Stimulated activated CD4-positive, alpha-beta T cell treated with anti-CD3 and anti-CD28 coated beads, Interleukin-4, amount 100 ng/mL, for 4 hours (primary cell): ENCODE measurements around the gene ZFR.
A peak's percentile ranks its signal among the peaks of the same experiment; 100 is the strongest.
"Not testable (repeated sequence)": the region's sequence is repeated elsewhere in the genome, so short reads cannot be mapped to it uniquely, and the experiment has no call there.

Source experiments
- DNase-seq, 2 experiments: peaks; one replicate each; pipeline ENCODE4 v3.0.0-alpha.2; 2020

The ZFR gene

GRCh38 chr5:32444431-32445286 is at the start of gene ZFR:
ZFR (minus strand) TSS chr5:32444740; CDS start chr5:32444658, 82 bp downstream.
- DNase-seq = peak; percentile 89 to 95

DNA sequence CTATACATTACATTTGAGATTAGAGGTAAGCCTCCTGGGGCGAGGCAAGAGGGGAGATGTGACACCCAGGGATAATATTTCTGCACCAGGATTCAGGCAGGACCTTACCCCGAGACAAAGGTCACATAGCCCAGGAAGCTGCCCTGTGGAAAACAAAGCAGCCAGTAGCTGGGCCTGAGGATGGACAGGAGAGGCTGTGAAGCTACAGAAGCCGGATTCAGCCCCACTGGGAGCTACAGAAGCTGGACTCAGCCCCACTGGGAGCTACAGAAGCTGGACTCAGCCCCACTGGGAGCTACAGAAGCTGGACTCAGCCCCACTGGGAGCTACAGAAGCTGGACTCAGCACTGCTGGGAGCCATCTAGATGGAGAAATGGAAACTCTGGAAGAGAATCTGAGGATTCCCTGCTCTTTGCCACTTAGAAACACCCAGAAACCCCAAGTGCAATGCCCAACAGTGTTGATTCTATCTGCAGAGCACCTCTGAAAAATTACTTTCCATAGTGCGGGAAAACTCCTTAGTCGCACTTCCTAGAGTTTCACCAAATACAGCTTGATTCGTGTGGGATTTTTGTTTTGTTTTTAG is 46.5 kb upstream of the ZFR start:
- DNase-seq = no peak

DNA sequence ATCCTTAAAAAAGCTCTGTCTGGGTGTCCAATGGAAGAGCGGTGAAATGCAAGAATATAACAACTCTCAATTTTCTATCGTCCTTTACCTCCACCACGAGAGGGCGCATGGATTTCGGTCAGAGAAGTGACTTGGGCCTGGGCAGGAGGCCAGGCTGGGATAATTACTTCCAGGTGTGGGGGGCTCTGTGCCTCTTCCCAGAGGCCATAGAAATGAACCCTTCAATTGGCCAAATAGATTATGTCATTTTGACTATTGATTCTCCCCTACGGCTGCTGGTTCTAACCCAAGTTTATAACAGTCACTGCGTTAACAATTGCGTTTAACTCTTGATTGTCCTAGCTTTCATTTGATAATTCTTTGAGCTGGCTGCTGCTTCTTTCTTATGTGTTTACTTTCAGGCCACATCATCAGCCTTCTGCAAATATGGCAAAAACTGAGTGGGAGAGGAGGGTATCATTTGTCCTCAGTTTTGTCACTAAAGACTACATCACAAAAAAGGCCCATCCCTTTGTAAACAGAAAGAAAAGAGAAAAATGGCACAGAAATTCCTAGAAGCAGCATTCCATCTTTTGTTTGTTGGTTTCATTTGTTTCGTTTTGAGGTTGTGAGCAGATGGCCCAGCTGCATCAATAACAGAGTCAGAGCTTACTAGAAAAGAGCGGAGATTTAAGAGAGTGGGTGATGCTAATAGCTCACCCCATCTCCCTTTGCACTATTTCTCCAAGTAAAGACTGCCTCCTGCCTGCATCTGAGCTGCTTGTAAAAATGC is 45.4 kb upstream of the ZFR start:
- DNase-seq = peak; percentile 55 to 66

GRCh38 chr5:32487424-32487823 is 42.9 kb upstream of the ZFR start:
- no peak for DNase-seq

DNA sequence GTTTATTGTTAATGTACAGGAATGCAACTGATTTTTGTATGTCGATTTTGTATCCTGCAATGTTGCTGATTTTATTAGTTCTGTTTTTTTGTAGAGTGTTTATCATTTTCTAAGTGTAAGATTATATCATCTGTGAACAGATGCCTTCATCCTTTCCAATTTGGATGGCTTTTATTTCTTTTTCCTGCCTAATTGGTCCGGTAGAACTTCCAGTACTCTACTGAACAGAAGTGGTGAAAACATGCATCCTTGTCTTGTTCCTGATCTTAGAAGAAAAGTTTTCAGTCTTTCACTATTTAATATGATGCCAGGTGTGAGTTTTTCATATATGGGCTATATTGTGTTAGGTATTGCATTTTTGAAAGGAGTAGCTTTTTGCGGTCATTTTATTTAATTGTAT is 42.5 kb upstream of the ZFR start:
- DNase-seq = no peak

DNA sequence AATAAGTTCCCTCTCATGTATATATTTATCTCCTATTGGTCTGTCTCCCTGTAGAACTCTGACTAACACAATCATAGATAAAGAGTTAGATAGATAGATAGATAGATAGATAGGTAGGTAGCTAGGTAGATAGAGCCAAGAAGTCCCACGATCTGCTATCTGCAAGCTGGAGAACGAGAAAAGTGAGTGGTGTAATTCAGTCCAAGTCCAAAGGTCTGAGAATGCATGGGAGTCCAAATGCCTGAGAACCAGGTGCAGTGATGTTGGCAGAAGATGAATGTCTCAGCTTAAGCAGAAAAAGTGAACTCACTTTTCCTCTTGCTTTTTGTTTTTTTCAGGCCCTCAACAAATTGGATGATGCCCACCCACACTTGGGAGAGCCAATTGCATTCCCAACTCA is 37.7 kb upstream of the ZFR start:
- no peak for DNase-seq

DNA sequence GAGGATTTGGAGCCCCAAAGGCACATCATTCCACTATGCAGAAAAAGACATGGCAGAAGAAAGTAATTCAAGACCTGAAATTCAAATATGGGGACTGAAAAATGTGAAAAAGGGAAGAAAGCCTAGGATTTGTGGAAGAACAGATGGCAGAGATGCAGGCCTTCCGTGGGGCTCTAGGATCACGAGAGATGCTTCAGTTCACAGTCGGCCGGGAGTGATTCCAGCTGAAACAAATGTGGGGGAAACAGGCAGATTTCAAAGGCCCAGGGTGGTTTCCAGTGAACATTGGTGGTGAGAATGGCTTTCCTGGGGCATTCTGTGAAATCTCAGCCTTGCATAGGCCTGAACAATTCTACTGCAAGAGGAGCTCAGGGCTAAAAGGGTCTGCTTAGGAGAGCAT is 34.6 kb upstream of the ZFR start:
- no peak for DNase-seq

GRCh38 chr5:32476891-32477290 is 32.4 kb upstream of the ZFR start:
- DNase-seq = no peak

DNA sequence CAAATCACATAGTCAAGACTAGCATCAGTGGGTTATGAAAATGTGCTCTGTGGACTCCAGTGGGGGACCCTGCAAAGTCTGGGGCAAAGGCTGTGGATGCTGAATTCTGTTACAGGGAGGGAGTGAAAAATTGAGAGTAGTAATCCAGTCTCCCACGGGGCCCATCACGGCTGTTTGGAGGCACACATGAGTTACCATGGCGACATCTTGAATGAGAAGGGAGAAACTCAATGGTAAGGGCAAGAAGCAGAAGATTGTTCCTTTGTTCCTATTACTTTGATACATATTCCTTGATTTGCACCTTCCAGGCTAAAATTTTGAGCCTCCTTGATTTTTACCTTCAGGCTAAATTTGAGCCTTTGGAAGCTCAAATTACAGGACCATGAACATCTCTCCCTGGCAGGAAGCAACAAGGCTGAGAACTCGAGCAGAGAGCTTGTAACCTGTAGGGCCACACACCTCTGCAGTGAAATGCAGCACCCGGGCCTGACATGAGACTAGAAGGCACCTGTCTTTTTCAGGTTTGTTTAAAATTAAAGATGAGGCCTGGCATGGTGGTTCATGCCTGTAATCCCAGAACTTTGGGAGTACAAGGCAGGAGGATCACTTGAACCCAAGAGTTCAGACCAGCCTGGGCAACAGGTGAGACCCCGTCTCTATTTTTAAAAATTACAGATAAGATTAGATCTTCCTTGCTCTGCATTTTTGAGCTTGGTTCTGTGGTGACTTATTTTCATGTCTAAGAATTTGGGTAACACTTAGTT is 31.0 kb upstream of the ZFR start:
- DNase-seq = no peak

DNA sequence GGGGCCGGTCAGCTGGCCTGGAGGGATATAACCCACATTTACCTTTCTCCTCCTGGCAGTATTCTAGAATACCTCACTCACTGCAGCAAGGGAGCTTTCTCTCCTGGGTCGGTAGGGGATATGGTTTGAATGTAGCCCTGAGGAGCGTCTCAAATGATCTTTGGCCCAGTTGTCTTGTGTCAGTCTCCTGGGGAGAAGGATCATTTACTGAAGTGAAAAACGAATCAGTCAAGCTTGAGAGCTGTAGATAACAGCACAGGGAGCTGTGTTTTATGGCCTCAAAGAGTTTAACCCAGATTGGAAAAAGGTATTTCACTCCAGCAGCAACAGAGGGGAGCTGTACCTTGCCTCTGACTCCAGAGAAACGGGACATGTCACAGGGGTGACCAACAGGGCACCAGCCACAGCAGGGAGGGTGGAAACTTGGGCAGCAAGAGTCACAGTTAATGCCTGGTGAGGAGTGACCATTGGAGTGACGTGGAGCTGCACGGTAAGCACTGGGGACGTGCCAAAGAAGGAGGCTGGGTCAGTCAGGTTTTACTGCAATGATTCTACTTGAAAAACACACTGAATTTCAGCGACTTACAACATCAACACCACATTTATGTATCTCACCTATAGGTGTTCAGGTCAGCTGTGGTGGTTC is 29.8 kb upstream of the ZFR start:
- DNase-seq = no peak

- no peak for DNase-seq
Observed at GRCh38 chr5:32473072-32473471, 28.5 kb upstream of the ZFR start.

- DNase-seq = no peak
Observed at GRCh38 chr5:32471784-32472183, 27.2 kb upstream of the ZFR start.

- DNase-seq = no peak
Observed at GRCh38 chr5:32465076-32465475, 20.5 kb upstream of the ZFR start.

GRCh38 chr5:32462618-32463017 is 18.1 kb upstream of the ZFR start:
- DNase-seq = peak; percentile 30 to 71

DNA sequence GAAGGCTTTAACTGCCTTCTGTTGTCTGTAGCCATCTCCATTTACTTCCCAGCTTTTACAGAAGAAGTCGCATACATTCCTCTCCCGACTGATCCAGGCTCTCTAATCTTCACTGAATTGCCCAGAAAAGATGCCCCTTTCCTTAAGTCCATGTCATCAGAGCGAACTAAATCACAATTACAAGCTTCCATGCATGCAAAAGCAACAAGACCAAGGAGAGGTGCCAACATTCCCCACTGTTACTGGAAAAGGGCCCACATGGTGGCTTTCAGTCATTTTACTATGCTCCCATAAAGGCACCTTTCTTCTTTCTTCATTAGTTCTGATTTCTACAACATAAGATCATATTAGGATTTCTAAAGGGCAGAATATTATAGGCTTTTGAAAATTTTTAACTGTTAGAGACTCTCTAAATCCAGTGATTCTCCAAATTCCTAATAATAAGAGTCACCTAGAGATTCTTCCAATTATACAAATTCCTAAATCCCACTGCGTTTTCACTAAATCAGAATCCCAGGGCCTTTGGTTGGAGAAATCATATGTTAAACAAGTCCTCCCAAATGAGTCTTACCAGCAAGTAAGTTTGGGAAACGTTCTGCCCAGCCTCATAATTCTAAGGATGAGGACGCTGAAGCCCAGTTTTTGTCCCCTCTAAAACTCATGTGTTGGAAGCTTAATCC is 17.0 kb upstream of the ZFR start:
- DNase-seq = no peak

GRCh38 chr5:32460702-32461101 is 16.2 kb upstream of the ZFR start:
- no peak for DNase-seq

DNA sequence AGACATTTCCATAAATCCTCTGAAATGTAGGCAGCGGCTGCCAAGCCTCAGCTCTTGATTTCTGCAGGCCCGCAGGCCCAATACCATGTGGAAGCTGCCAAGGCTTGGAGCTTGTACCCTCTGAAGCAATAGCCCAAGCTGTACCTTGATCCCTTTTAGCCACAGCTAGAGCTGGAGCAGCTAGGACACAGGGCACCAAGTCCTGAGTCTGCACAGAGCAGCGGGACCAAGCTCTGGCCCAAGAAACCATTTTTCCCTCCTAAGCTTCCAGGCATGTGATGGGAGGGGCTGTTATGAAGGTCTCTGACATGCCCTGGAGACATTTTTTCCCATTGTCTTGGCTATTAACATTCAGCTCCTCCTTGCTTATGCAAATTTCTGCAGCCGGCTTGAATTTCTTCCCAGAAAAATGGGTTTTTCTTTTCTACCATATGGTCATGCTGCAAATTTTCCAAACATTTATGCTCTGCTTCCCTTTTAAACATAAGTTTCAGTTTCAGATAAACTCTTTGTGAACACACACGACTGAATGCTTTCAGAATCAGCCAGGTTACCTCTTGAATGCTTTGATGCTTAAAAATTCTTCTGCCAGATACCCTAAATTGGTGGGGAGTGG is 14.4 kb upstream of the ZFR start:
- no peak for DNase-seq

- DNase-seq = no peak
Observed at GRCh38 chr5:32455311-32455710, 10.8 kb upstream of the ZFR start.

GRCh38 chr5:32454821-32455220 is 10.3 kb upstream of the ZFR start:
- no peak for DNase-seq

GRCh38 chr5:32453916-32454315 is 9.4 kb upstream of the ZFR start:
- DNase-seq = no peak

DNA sequence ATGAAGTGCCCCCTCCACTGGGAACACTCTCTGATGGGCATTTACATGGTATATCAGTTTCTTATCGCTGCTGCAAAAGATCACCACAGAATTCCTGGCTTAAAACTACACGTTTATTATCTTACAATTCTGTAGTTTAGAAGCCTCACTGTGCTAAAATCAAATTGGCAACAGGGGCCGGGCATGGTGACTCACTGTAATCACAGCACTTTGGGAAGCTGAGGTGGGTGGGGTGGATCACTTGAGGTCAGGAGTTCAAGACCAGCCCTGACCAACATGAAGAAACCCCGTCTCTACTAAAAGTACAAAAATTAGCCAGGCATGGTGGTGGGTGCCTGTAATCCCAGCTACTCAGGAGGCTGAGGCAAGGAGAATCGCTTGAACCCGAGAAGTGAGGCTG is 7.8 kb upstream of the ZFR start:
- DNase-seq = not testable (repeated sequence)
